Measurements from ENCODE around the gene PODXL2. TPM values are rescaled to one million over a fixed set of nuclear protein-coding genes. Genes with fewer than 3 reads are reported as not detected.
A peak's percentile ranks its signal among the peaks of the same experiment; 100 is the strongest.
"Not testable (repeated sequence)": the region's sequence is repeated elsewhere in the genome, so short reads cannot be mapped to it uniquely, and the experiment has no call there.

PODXL2 gene
- total RNA-seq, 2 experiments from 2014 or later = 0.95 to 1.1 TPM

GRCh38 chr3:127676456-127676855, 47.5 kb downstream of the PODXL2 start:
- H3K27me3 Mint-ChIP-seq = no peaks in the 10 kb centered on the region
- no peak overlapping the region for H3K4me3 Mint-ChIP-seq
- no peak overlapping the region for H3K27ac Mint-ChIP-seq
- no peaks in the 10 kb centered on the region for H3K9me3 Mint-ChIP-seq
- H3K4me1 Mint-ChIP-seq = peaks cover 25% of the 10 kb centered on the region
- H3K36me3 Mint-ChIP-seq (ENCODE audit: low read depth) = peaks cover 2% of the 10 kb centered on the region
- ChIA-PET POLR2A (no interaction called here), CTCF (no interaction called here)
- DNase-seq = no peak

- ChIA-PET POLR2A (no interaction called here), CTCF (no interaction called here)
- H3K27ac Mint-ChIP-seq = no peak overlapping the region
- DNase-seq = no peak
- peaks cover 22% of the 10 kb centered on the region for H3K4me1 Mint-ChIP-seq
- no peak overlapping the region for H3K4me3 Mint-ChIP-seq
- peaks cover under 1% of the 10 kb centered on the region for H3K36me3 Mint-ChIP-seq (ENCODE audit: low read depth)
- H3K27me3 Mint-ChIP-seq = no peaks in the 10 kb centered on the region
- no peaks in the 10 kb centered on the region for H3K9me3 Mint-ChIP-seq
These were observed 48.0 kb downstream of the PODXL2 start for GRCh38 chr3:127676921-127677351.

- Mint-ChIP-seq H3K4me1 (peaks cover 22% of the 10 kb centered on the region), H3K9me3 (no peaks in the 10 kb centered on the region), H3K27me3 (no peaks in the 10 kb centered on the region), H3K4me3 (no peak overlapping the region), H3K36me3 (ENCODE audit: low read depth) (no peaks in the 10 kb centered on the region), H3K27ac (no peak overlapping the region)
- CTCF ChIA-PET = interaction anchor here (1.7 to 2.1 kb wide), 2 partner anchors 18 to 103 kb away, joined by 6 read pairs; no protein-coding TSS in a partner anchor
- DNase-seq = no peak
- POLR2A ChIA-PET = interaction anchor here (1.1 kb wide), 1 partner anchor 80 kb away, joined by 4 read pairs; the partner anchor contains the start of gene MCM2
These were observed 48.7 kb downstream of the PODXL2 start for GRCh38 chr3:127677541-127678314.

- Mint-ChIP-seq H3K4me3 (no peak overlapping the region), H3K4me1 (peaks cover 22% of the 10 kb centered on the region), H3K9me3 (no peaks in the 10 kb centered on the region), H3K27ac (no peak overlapping the region), H3K27me3 (no peaks in the 10 kb centered on the region), H3K36me3 (ENCODE audit: low read depth) (no peaks in the 10 kb centered on the region)
- CTCF ChIA-PET = interaction anchor here (1.7 to 2.1 kb wide), 2 partner anchors 17 to 103 kb away, joined by 6 read pairs; no protein-coding TSS in a partner anchor
- POLR2A ChIA-PET = interaction anchor here (1.1 kb wide), 1 partner anchor 80 kb away, joined by 4 read pairs; the partner anchor contains the start of gene MCM2
- DNase-seq = no peak
These were observed 49.3 kb downstream of the PODXL2 start for GRCh38 chr3:127678315-127678599.

GRCh38 chr3:127678611-127679533, 49.9 kb downstream of the PODXL2 start:
- H3K4me1 Mint-ChIP-seq = peaks cover 17% of the 10 kb centered on the region
- DNase-seq = no peak
- H3K36me3 Mint-ChIP-seq (ENCODE audit: low read depth) = no peaks in the 10 kb centered on the region
- H3K9me3 Mint-ChIP-seq = no peaks in the 10 kb centered on the region
- CTCF ChIA-PET = interaction anchor here (0.6 to 2.1 kb wide), 3 partner anchors 16 to 130 kb away, joined by 3 to 6 read pairs (median 6); no protein-coding TSS in a partner anchor
- H3K27me3 Mint-ChIP-seq = peaks cover under 1% of the 10 kb centered on the region
- H3K27ac Mint-ChIP-seq = no peak overlapping the region
- no peak overlapping the region for H3K4me3 Mint-ChIP-seq
- POLR2A ChIA-PET = interaction anchor here (1.1 kb wide), 1 partner anchor 81 kb away, joined by 4 read pairs; the partner anchor contains the start of gene MCM2

GRCh38 chr3:127679534-127680145, 50.7 kb downstream of the PODXL2 start:
- DNase-seq = peak; percentile 11
- no peak overlapping the region for H3K4me3 Mint-ChIP-seq
- peaks cover 1% of the 10 kb centered on the region for H3K27me3 Mint-ChIP-seq
- H3K36me3 Mint-ChIP-seq (ENCODE audit: low read depth) = no peaks in the 10 kb centered on the region
- peaks cover 10% of the 10 kb centered on the region for H3K4me1 Mint-ChIP-seq
- no peak overlapping the region for H3K27ac Mint-ChIP-seq
- H3K9me3 Mint-ChIP-seq = no peaks in the 10 kb centered on the region
- ChIA-PET CTCF (interaction anchor here (1.7 to 2.1 kb wide), 2 partner anchors 16 to 105 kb away, joined by 6 read pairs; no protein-coding TSS in a partner anchor), POLR2A (no interaction called here)

- H3K27ac Mint-ChIP-seq = no peak overlapping the region
These were observed 51.2 kb downstream of the PODXL2 start for GRCh38 chr3:127680146-127680661.

GRCh38 chr3:127680798-127681221, 51.8 kb downstream of the PODXL2 start:
- Mint-ChIP-seq H3K36me3 (ENCODE audit: low read depth) (no peaks in the 10 kb centered on the region), H3K4me3 (no peak overlapping the region), H3K9me3 (no peaks in the 10 kb centered on the region), H3K27ac (no peak overlapping the region), H3K27me3 (peaks cover 1% of the 10 kb centered on the region), H3K4me1 (peaks cover 3% of the 10 kb centered on the region)
- ChIA-PET CTCF (no interaction called here), POLR2A (interaction anchor here (1.0 kb wide), 1 partner anchor 22 kb away, joined by 3 read pairs; no protein-coding TSS in a partner anchor)
- DNase-seq = peak; percentile 14

More at GRCh38 chr3:127680146-127680661, 51.2 kb downstream of the PODXL2 start:
- ChIA-PET POLR2A (no interaction called here), CTCF (interaction anchor here (2.1 kb wide), 1 partner anchor 15 kb away, joined by 6 read pairs; no protein-coding TSS in a partner anchor)
- H3K36me3 Mint-ChIP-seq (ENCODE audit: low read depth) = no peaks in the 10 kb centered on the region
- H3K4me3 Mint-ChIP-seq = no peak overlapping the region
- H3K4me1 Mint-ChIP-seq = peaks cover 6% of the 10 kb centered on the region
- peaks cover 1% of the 10 kb centered on the region for H3K27me3 Mint-ChIP-seq
- DNase-seq = peak; percentile 3
- H3K9me3 Mint-ChIP-seq = no peaks in the 10 kb centered on the region

- H3K4me3 Mint-ChIP-seq; H3K36me3 Mint-ChIP-seq (ENCODE audit: low read depth); H3K4me1 Mint-ChIP-seq; H3K27me3 Mint-ChIP-seq; H3K27ac Mint-ChIP-seq; H3K9me3 Mint-ChIP-seq; POLR2A ChIA-PET: not testable (repeated sequence)
- CTCF ChIA-PET = interaction anchor here (1.7 kb wide), 1 partner anchor 12 kb away, joined by 5 read pairs; no protein-coding TSS in a partner anchor
- peak; percentile 10 for DNase-seq
These were observed 53.2 kb downstream of the PODXL2 start for GRCh38 chr3:127682175-127682554.

GRCh38 chr3:127682561-127682960, 53.6 kb downstream of the PODXL2 start:
- peaks cover 1% of the 10 kb centered on the region for H3K27me3 Mint-ChIP-seq
- ChIA-PET CTCF (interaction anchor here (1.3 to 1.7 kb wide), 2 partner anchors 12 to 108 kb away, joined by 4 to 5 read pairs; no protein-coding TSS in a partner anchor), POLR2A (no interaction called here)
- H3K4me1 Mint-ChIP-seq = no peaks in the 10 kb centered on the region
- no peaks in the 10 kb centered on the region for H3K36me3 Mint-ChIP-seq (ENCODE audit: low read depth)
- H3K27ac Mint-ChIP-seq = no peak overlapping the region
- DNase-seq = peak; percentile 9
- no peaks in the 10 kb centered on the region for H3K9me3 Mint-ChIP-seq
- no peak overlapping the region for H3K4me3 Mint-ChIP-seq

GRCh38 chr3:127684871-127685707, 56.1 kb downstream of the PODXL2 start:
- Mint-ChIP-seq H3K27ac (no peak overlapping the region), H3K4me3 (no peak overlapping the region), H3K36me3 (ENCODE audit: low read depth) (no peaks in the 10 kb centered on the region), H3K4me1 (no peaks in the 10 kb centered on the region), H3K27me3 (peaks cover 1% of the 10 kb centered on the region), H3K9me3 (no peaks in the 10 kb centered on the region)
- DNase-seq = no peak
- ChIA-PET POLR2A (no interaction called here), CTCF (no interaction called here)
